Activated CD8-positive, alpha-beta memory T cell treated with anti-CD3 and anti-CD28 coated beads, Interleukin-2, amount 50 U/mL, for 1 hour (primary cell): ENCODE measurements around the gene NDST4.

Source experiments
- DNase-seq: peaks from one replicate; pipeline ENCODE4 v3.0.0-alpha.2; 2020; ENCODE audit errors: extremely low read depth

Gene NDST4

GRCh38 chr4:114907568-114907967, 205.9 kb downstream of the NDST4 start:
- DNase-seq = no peak

DNA sequence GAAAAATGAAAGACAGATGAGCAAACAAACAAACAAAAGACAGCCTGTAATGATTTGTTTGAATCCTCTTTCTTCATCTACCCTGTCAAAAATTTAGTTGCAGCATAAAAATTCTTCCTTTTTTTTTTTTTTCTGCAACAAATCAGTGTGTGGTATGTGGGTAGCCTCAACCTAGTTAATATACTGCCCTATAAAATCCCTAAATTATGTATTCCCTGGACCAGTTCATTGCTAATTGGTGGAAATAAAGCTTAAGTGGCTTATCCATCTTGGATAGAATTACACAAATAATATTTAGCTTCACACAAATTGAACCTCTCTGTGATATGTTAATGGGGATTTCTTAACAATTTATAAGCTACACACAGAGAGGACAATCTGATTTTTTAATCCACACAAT, 208.4 kb downstream of the NDST4 start:
- no peak for DNase-seq

GRCh38 chr4:114900934-114901333, 212.5 kb downstream of the NDST4 start:
- no peak for DNase-seq

GRCh38 chr4:114890773-114891172, 222.6 kb downstream of the NDST4 start:
- no peak for DNase-seq

GRCh38 chr4:114886761-114887160, 226.7 kb downstream of the NDST4 start:
- no peak for DNase-seq

DNA sequence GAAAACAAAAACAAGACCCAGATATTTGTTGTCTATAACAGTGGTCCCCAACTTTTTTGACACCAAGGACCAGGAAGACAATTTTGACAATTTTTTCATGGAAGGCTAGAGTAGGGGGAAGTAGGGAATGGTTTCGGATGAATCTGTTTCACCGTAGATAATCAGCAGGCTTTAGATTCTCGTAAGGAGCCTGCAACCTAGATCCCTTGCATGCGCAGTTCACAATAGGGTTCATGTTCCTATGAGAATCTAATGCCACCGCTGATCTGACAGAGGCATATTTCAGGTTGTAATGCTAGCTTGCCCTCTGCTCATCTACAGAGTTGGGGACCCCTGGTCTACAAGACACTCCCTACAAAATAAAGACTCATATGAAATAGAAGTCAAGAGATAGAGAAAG, 229.8 kb downstream of the NDST4 start:
- DNase-seq = no peak

- DNase-seq = no peak
Observed at GRCh38 chr4:114879916-114880669, 233.3 kb downstream of the NDST4 start.

DNA sequence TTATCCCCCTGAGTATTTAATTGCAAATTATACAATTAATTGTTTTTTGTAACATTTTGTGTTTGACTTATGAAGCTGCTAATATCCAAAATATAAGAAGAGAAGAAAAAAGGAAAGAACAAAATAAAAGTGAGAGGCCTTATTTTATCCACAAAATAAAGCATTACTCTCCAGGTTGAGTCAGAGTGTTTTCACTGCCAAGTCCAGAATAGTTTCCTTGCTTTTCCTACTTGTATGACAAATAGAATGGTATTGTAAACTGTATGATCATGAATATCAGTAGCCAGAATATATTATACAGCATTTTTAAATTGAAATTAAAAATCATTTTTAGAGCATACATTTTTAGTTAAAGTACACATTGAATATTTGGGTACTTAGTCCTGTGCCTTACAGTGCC, 237.8 kb downstream of the NDST4 start:
- no peak for DNase-seq

DNA sequence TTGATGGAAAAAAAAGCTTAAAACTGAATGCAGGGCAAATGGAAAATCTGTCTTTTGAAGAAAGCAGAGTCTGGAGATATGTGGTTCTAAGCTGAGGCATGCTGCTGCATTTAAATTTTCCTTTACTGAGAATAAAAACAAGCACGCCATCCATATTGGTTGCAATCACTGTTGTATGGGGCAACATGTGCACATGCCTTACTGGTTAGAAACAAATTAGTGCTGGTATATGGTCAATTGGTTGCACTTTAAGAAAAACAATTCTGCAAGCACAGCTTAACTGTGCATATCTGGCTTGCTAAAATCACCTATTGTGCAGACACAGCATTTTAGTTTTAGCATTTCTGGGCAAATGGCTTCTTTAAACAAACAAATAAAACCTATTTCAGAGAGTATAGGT, 239.1 kb downstream of the NDST4 start:
- DNase-seq = no peak

DNA sequence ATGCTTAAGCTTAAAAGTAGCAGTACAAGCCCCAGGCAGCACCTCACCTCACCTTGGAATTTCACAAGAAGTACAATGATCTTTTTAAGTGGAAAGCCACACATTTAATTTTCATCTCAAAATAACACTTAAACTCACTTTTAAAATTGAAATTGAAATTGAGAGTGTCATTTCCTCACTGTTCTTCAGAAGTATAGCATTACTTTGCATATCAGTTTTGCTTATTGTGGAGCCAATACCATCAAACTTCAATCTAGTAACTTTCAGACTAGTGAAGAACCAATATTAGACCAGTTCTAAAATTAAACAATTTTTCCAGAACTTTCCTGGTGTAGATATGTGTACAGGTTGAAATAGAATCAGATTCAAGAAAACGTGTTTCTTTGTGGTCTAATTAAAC, 242.4 kb downstream of the NDST4 start:
- no peak for DNase-seq

DNA sequence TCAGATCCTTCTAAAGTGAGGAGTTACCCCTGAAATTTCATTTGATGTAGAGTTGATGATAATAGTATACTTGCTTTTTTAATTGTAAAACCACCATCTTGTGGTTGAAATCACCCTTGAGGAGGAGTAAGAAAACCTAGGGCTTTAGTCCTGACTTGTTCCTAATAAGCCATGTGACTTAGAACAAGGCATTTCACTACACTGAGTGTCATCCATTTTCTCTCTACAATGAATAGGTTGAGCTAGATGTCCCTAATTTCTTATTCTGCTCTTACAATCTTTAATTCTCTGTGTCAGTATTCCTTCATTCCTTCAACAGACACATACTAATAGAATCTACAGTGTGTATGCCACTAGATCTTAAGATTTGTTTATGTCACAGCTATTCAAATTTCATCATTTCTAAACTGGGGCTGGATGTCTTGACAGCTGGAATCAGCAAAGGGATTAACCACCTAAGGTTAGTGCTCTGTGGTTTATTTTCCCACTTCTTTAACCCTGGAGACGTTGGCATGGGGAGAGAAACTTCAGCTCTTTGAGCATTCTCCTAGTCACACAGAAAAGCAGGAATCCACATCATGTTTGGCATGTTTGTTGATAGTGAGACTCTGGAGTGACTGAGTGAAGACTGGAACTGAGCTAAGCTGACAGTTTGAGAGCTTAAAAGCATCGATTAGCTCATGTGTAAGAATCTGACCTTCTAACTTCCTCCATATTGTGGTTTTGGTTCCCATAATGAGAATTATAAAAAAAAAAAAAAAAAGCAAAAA, 246.3 kb downstream of the NDST4 start:
- DNase-seq = no peak

DNA sequence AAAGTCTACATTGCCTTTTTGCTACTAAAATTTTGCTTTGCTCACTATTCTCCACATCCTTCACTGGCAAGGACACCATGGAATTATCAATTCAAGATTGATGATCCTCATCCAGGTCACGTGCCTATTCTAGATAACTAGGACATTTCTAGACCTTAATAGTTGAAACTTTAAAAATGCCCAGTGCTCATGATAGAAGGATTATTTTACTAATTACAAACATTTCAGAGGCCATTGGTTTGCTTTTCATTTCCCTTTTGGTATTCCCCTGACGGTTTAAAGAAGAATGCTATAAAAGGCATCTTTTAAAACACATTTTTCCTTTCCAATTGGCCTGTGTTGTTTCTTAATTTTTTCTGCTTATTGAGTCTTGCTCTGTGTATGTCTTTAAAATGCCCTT, 249.4 kb downstream of the NDST4 start:
- DNase-seq = no peak

DNA sequence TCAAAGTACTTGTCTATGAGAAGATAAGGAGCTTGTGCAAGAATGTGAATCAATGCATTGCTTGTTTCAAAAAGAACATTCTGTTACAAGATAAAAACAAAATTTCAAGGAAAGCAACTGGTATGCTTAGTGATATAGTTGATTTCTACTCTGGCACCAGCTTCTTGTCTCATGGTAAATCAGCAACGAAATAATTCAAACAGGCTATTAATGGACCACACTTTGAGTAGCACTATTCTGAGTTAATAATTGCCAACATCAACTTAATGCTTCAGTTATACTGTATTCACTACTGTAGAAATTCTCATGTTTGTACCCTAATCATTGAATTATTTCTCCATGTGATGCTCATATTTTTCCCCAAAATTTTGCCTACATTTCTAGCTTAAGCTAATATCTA, 252.6 kb downstream of the NDST4 start:
- no peak for DNase-seq

DNA sequence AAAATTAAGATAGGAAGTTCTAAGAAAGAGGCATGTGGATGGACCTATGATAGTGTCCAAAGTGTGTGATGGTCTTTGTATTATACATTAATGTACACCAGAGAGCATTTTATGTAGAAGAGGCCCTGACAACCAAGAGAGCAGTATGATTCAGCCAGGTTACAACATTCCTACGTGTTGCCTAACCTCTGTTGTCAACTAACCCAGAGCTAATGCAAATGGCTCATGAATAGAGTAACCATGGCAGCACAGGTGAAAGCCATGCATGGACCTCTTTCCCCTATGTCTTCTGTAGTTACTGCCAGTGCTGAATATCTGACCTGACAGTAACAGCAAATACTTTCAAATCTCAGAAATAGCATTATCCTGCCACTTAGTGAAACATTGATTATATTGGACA, 255.6 kb downstream of the NDST4 start:
- no peak for DNase-seq

- DNase-seq = no peak
Observed at GRCh38 chr4:114839986-114840385, 273.4 kb downstream of the NDST4 start.

DNA sequence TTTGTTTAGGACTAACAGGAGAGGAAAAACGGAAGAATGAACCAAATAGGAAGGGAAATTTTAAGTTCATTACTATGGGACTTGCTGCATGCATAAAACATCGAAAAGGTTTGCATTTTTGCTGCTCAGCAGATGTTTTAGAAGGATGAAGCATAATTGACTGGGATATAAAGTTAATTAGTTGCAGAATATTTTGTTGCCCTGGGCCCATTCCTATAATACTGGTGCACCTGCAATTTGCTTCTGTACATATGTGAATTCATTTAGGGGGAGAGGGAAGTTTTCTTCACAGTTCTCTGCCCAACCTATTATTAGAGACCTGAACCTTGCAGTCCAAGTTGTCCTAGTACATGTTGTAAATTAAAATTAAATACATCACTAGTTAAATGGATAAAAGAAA, 282.8 kb downstream of the NDST4 start:
- no peak for DNase-seq

GRCh38 chr4:114827651-114828050, 285.8 kb downstream of the NDST4 start:
- no peak for DNase-seq

DNA sequence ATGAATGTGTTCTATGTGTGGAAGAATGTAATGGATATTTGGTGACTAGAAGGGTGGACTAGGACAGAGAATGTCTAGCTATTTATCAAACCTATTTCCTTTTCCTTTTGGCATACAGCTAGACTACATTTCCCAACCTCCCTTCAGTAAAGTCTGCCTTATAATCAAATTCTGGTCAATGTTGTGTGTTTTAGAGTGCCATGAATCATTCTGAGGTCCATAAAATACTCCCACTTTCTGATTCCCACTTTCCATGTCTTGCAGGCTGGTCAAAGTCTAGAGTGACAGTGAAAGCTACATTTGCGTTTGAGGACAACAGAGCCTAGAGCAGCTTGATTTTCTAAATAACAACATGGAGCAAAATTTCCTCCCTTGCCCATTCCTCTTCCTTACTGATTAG, 297.7 kb downstream of the NDST4 start:
- DNase-seq = no peak

DNA sequence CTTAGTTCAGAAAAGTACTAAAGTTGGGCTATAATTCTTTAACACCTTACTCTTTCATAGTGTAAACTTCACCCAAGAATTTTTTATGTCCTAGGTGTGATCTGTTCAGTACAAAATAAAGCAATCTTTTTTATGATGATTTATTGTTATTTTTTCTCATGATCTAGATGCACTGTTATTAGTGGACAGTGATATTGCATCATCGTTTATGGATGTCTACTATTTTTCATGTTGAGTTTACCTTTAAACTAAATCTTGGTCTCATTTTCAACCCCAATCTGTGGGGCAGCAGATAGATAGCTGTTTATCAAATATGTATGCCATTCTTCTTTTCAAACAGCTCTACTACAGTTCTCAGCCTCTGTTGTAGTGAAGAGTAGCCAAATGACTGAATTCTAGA, 299.5 kb downstream of the NDST4 start:
- no peak for DNase-seq

- DNase-seq = no peak
Observed at GRCh38 chr4:114811564-114812301, 301.7 kb downstream of the NDST4 start.

- no peak for DNase-seq
Observed at GRCh38 chr4:114807759-114808404, 305.5 kb downstream of the NDST4 start.

GRCh38 chr4:114807357-114807756, 306.1 kb downstream of the NDST4 start:
- no peak for DNase-seq
